ENCODE results near the gene FAM229B. TPM values are rescaled to one million over a fixed set of nuclear protein-coding genes. Genes with fewer than 3 reads are reported as not detected.
"Not testable (repeated sequence)": the region's sequence is repeated elsewhere in the genome, so short reads cannot be mapped to it uniquely, and the experiment has no call there.

Gene FAM229B
- total RNA-seq, 1 experiment from 2014 or later, result 8.0 TPM

- DNase-seq; H3K27me3 ChIP-seq (ENCODE audit: control insufficient read depth, insufficient read depth, low read length); H3K4me3 ChIP-seq (ENCODE audit: insufficient read depth, low read depth, low read length); H3K36me3 ChIP-seq (replicated peaks; ENCODE audit: control insufficient read depth, insufficient read depth, low read length): not testable (repeated sequence)
Observed at GRCh38 chr6:112051251-112051740, 36.1 kb upstream of the FAM229B start.

GRCh38 chr6:112054001-112054400 is 33.4 kb upstream of the FAM229B start, which contains the start of gene CCN6:
CCN6 (plus strand) TSS chr6:112054104; CDS start chr6:112054358, 254 bp downstream.
- H3K27me3 ChIP-seq (ENCODE audit: control insufficient read depth, insufficient read depth, low read length), result no peaks in the 10 kb centered on the region
- no peaks in the 10 kb centered on the region for H3K36me3 ChIP-seq (replicated peaks; ENCODE audit: control insufficient read depth, insufficient read depth, low read length)
- no peak within 1 kb of the TSS for H3K4me3 ChIP-seq (ENCODE audit: insufficient read depth, low read depth, low read length)
- DNase-seq, result no peak

- H3K36me3 ChIP-seq (replicated peaks; ENCODE audit: control insufficient read depth, insufficient read depth, low read length), result no peaks in the 10 kb centered on the region
- H3K27me3 ChIP-seq (ENCODE audit: control insufficient read depth, insufficient read depth, low read length), result no peaks in the 10 kb centered on the region
- no peak overlapping the region for H3K4me3 ChIP-seq (ENCODE audit: insufficient read depth, low read depth, low read length)
- DNase-seq, result no peak
Observed at GRCh38 chr6:112054555-112055190, 32.7 kb upstream of the FAM229B start.

- Histone ChIP-seq H3K36me3 (replicated peaks; ENCODE audit: control insufficient read depth, insufficient read depth, low read length) (no peaks in the 10 kb centered on the region), H3K4me3 (ENCODE audit: insufficient read depth, low read depth, low read length) (no peak overlapping the region), H3K27me3 (ENCODE audit: control insufficient read depth, insufficient read depth, low read length) (no peaks in the 10 kb centered on the region)
- DNase-seq, result no peak
Observed at GRCh38 chr6:112058243-112059032, 29.0 kb upstream of the FAM229B start.

- Histone ChIP-seq H3K36me3 (replicated peaks; ENCODE audit: control insufficient read depth, insufficient read depth, low read length) (no peaks in the 10 kb centered on the region), H3K4me3 (ENCODE audit: insufficient read depth, low read depth, low read length) (no peak overlapping the region), H3K27me3 (ENCODE audit: control insufficient read depth, insufficient read depth, low read length) (no peaks in the 10 kb centered on the region)
- no peak for DNase-seq
Observed at GRCh38 chr6:112061605-112062004, 25.8 kb upstream of the FAM229B start.

GRCh38 chr6:112062966-112063365 is 24.4 kb upstream of the FAM229B start:
- no peaks in the 10 kb centered on the region for H3K27me3 ChIP-seq (ENCODE audit: control insufficient read depth, insufficient read depth, low read length)
- H3K4me3 ChIP-seq (ENCODE audit: insufficient read depth, low read depth, low read length), result no peak overlapping the region
- no peaks in the 10 kb centered on the region for H3K36me3 ChIP-seq (replicated peaks; ENCODE audit: control insufficient read depth, insufficient read depth, low read length)
- DNase-seq, result no peak

GRCh38 chr6:112065426-112065986 is 21.9 kb upstream of the FAM229B start:
- Histone ChIP-seq H3K4me3 (ENCODE audit: insufficient read depth, low read depth, low read length) (no peak overlapping the region), H3K36me3 (replicated peaks; ENCODE audit: control insufficient read depth, insufficient read depth, low read length) (no peaks in the 10 kb centered on the region; the same call in 1 of the 2 replicates), H3K27me3 (ENCODE audit: control insufficient read depth, insufficient read depth, low read length) (no peaks in the 10 kb centered on the region)
- DNase-seq, result no peak

GRCh38 chr6:112066606-112067005 is 20.8 kb upstream of the FAM229B start:
- Histone ChIP-seq H3K27me3 (ENCODE audit: control insufficient read depth, insufficient read depth, low read length) (no peaks in the 10 kb centered on the region), H3K4me3 (ENCODE audit: insufficient read depth, low read depth, low read length) (no peak overlapping the region), H3K36me3 (replicated peaks; ENCODE audit: control insufficient read depth, insufficient read depth, low read length) (peaks cover 4% of the 10 kb centered on the region; the same call in 1 of the 2 replicates)
- DNase-seq, result no peak

- DNase-seq, result no peak
- H3K27me3 ChIP-seq (ENCODE audit: control insufficient read depth, insufficient read depth, low read length), result no peaks in the 10 kb centered on the region
- no peak overlapping the region for H3K4me3 ChIP-seq (ENCODE audit: insufficient read depth, low read depth, low read length)
- H3K36me3 ChIP-seq (replicated peaks; ENCODE audit: control insufficient read depth, insufficient read depth, low read length), result peaks cover 20% of the 10 kb centered on the region
Observed at GRCh38 chr6:112081569-112081968, 5.8 kb upstream of the FAM229B start.

- Histone ChIP-seq H3K36me3 (replicated peaks; ENCODE audit: control insufficient read depth, insufficient read depth, low read length) (peaks cover 12% of the 10 kb centered on the region), H3K4me3 (ENCODE audit: insufficient read depth, low read depth, low read length) (no peak overlapping the region), H3K27me3 (ENCODE audit: control insufficient read depth, insufficient read depth, low read length) (no peaks in the 10 kb centered on the region)
- DNase-seq, result no peak
Observed at GRCh38 chr6:112085286-112086065, 1.9 kb upstream of the FAM229B start.

GRCh38 chr6:112086744-112087135 is 651 bp upstream of the FAM229B start:
- DNase-seq, result peak; percentile 53
- no peaks in the 10 kb centered on the region for H3K27me3 ChIP-seq (ENCODE audit: control insufficient read depth, insufficient read depth, low read length)
- peak overlapping the region; percentile 66 for H3K4me3 ChIP-seq (ENCODE audit: insufficient read depth, low read depth, low read length)
- peaks cover 11% of the 10 kb centered on the region for H3K36me3 ChIP-seq (replicated peaks; ENCODE audit: control insufficient read depth, insufficient read depth, low read length)

- peak overlapping the region; percentile 66 for H3K4me3 ChIP-seq (ENCODE audit: insufficient read depth, low read depth, low read length)
- H3K27me3 ChIP-seq (ENCODE audit: control insufficient read depth, insufficient read depth, low read length), result no peaks in the 10 kb centered on the region
- no peak for DNase-seq
- peaks cover 11% of the 10 kb centered on the region for H3K36me3 ChIP-seq (replicated peaks; ENCODE audit: control insufficient read depth, insufficient read depth, low read length)
Observed at GRCh38 chr6:112087916-112088315, 525 bp downstream of the FAM229B start.

GRCh38 chr6:112096901-112097300 is 9.5 kb downstream of the FAM229B start:
- H3K36me3 ChIP-seq (replicated peaks; ENCODE audit: control insufficient read depth, insufficient read depth, low read length), result no peaks in the 10 kb centered on the region
- no peaks in the 10 kb centered on the region for H3K27me3 ChIP-seq (ENCODE audit: control insufficient read depth, insufficient read depth, low read length)
- no peak overlapping the region for H3K4me3 ChIP-seq (ENCODE audit: insufficient read depth, low read depth, low read length)
- DNase-seq, result no peak

- Histone ChIP-seq H3K4me3 (ENCODE audit: insufficient read depth, low read depth, low read length) (no peak overlapping the region), H3K36me3 (replicated peaks; ENCODE audit: control insufficient read depth, insufficient read depth, low read length) (no peaks in the 10 kb centered on the region; the same call in 1 of the 2 replicates), H3K27me3 (ENCODE audit: control insufficient read depth, insufficient read depth, low read length) (no peaks in the 10 kb centered on the region)
- DNase-seq, result no peak
Observed at GRCh38 chr6:112100561-112100960, 13.2 kb downstream of the FAM229B start.
